Activated CD4-positive, alpha-beta T cell treated with anti-CD3 and anti-CD28 coated beads, Interleukin-2, Interleukin-6, amounts not matched to agents 100 ng/mL and 50 ng/mL, durations not matched to agents 16 hours and 8 hours (primary cell): ENCODE results near the gene SYNDIG1.

ENCODE experiments used
- DNase-seq: peaks from one replicate; pipeline ENCODE4 v3.0.0-alpha.2; 2020

Gene SYNDIG1

GRCh38 chr20:24699321-24700165, 230.1 kb downstream of the SYNDIG1 start:
- no peak for DNase-seq

GRCh38 chr20:24700166-24700860, 230.9 kb downstream of the SYNDIG1 start:
- no peak for DNase-seq

- no peak for DNase-seq
Observed at GRCh38 chr20:24701027-24701426, 231.6 kb downstream of the SYNDIG1 start.

GRCh38 chr20:24701668-24702067, 232.2 kb downstream of the SYNDIG1 start:
- DNase-seq, result no peak

- no peak for DNase-seq
Observed at GRCh38 chr20:24702501-24703283, 233.3 kb downstream of the SYNDIG1 start.

GRCh38 chr20:24703284-24703610, 233.8 kb downstream of the SYNDIG1 start:
- no peak for DNase-seq

GRCh38 chr20:24704899-24705298, 235.5 kb downstream of the SYNDIG1 start:
- no peak for DNase-seq

GRCh38 chr20:24705486-24705885, 236.1 kb downstream of the SYNDIG1 start:
- no peak for DNase-seq

- no peak for DNase-seq
Observed at GRCh38 chr20:24708411-24709295, 239.2 kb downstream of the SYNDIG1 start.
